ENCODE results near the gene NRXN3.

Gene NRXN3

DNA sequence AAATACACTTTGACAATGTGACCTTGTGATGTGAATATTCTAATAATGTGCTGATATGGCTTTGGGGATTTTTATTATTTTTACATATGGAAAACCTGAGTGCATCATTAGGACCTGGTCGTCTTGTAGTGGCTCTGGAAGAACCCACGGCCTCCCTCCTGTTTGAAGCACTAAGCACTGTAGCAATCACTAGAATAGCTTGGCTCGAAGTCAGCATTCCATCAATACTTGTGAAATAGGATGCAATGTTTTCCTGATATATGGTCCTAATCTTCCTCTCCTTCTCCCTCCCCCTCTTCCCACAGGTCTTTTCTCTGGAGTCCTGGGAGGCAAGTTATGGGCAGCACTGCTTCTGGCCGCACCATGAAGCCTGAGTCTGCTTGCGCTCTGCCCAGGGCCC lies 71.9 kb downstream of the NRXN3 start:
- no peak for DNase-seq (ENCODE audit: low read depth)

DNA sequence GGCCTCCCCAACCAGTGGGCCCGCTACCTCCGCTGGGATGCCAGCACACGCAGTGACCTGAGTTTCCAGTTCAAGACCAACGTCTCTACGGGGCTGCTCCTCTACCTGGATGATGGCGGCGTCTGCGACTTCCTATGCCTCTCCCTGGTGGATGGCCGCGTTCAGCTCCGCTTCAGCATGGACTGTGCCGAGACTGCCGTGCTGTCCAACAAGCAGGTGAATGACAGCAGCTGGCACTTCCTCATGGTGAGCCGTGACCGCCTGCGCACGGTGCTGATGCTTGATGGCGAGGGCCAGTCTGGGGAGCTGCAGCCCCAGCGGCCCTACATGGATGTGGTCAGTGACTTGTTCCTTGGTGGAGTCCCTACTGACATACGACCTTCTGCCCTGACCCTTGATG lies 73.0 kb downstream of the NRXN3 start:
- no peak for DNase-seq (ENCODE audit: low read depth)

- DNase-seq (ENCODE audit: low read depth): no peak
Observed at GRCh38 chr14:78245238-78245637, 75.1 kb downstream of the NRXN3 start.

- DNase-seq (ENCODE audit: low read depth): no peak
Observed at GRCh38 chr14:78248501-78249090, 78.4 kb downstream of the NRXN3 start.

DNA sequence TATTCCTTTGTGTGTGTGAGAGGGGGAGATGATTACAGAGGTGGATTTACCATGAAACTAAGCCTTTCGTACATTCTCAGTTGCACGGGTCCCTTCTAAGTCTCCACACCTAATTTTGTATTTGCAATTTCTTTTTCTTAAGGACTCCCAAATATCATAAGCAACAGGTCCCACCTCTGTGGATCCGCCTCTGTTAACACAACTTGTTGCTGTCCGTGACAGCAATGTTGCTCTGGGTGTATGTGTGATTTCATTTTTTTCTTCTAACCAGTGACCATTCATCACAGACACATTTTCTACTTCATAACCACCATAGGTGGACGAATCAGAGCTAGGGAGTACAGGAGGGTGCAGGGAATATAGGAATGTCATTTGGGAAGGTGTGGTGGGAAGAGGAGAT lies 81.1 kb downstream of the NRXN3 start:
- no peak for DNase-seq (ENCODE audit: low read depth)

DNA sequence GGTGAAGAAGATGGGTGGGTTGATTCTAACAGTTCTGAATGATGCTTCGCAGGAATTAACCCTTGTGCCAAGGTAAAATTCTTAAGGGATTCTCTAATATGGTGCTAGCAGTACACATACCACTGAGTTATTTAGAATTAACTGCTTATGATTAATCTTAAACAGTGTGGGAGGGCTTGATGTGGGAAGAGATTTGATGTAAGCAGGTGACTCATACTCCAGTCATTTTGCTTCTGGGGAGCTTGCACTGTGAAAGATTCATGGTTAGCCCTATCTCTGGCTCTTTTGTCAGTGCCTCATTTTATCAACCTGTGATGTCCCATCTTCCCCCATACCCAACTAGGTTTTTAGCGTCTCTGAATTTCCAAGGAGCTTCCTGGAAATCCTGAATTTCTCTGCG lies 83.8 kb downstream of the NRXN3 start:
- DNase-seq (ENCODE audit: low read depth): no peak

DNA sequence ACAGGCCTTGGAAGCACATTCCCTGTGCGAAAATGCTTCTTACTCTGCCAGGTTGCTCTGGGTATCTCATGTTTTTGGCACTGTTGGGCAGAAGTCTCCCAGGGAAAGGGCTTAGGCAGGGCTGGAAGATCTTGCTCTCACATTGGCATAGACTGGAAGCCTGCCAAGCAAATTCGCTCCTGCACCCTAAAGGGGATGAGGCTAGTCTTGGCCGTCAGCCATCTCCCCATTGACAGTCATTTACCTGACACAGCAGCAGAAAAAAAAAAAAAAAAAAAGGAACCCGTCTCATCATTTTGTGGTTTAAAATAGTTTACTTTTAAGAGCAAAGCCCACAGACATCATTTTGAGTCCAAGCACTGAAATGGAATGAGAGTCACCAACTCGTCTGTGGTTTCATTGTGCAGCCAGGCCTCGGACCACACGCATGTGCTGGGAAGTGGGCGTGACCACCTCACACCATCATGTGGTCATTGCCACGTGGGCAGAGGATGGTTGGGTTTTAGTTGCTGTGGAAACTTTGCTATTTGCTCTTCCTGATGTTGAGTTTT lies 84.8 kb downstream of the NRXN3 start:
- no peak for DNase-seq (ENCODE audit: low read depth)

DNA sequence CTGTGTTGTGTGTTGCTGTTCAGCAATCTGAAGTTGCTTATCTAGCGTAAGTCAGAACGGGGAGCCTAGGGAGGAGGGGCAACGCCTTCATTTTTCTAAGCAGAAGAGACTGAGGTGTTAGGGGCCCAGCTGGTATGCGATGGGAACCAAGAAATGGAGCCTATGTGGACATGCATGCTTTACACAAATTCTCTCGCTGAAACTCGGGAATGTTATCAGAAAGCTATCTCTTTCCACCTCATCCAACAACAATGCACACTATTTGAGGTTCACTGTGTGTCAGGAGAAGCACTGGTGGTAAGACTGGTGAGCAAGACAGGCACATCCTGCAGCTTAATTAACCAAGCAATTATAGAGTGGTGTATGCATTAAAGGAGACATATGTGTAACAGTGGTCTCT lies 89.7 kb downstream of the NRXN3 start:
- DNase-seq (ENCODE audit: low read depth): no peak

GRCh38 chr14:78278464-78279250 lies 108.5 kb downstream of the NRXN3 start:
- no peak for DNase-seq (ENCODE audit: low read depth)

GRCh38 chr14:78282437-78282836 lies 112.3 kb downstream of the NRXN3 start:
- no peak for DNase-seq (ENCODE audit: low read depth)

GRCh38 chr14:78286210-78286609 lies 116.0 kb downstream of the NRXN3 start:
- DNase-seq (ENCODE audit: low read depth): no peak

- DNase-seq (ENCODE audit: low read depth): no peak
Observed at GRCh38 chr14:78292003-78292402, 121.8 kb downstream of the NRXN3 start.

DNA sequence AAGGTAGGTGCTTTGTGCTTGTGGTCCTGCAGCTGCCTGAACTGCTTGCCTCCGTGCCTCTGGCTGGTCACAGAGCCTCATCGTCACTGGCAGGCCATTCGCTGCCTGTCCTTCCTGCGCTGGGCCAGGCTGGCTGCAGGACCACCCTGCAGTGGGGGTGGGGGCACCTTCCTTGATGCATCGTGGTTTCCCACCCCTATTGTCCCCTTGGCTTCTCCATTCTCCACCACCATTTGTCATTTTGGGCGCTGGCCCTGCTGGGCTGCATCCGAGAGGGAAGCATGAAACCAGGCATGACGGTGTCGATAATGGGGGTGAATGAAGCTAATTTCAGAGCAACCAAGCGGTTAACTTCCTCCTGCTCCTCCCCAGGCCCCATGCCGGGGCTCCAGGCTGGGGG lies 127.7 kb downstream of the NRXN3 start:
- no peak for DNase-seq (ENCODE audit: low read depth)

- no peak for DNase-seq (ENCODE audit: low read depth)
Observed at GRCh38 chr14:78298298-78298697, 128.1 kb downstream of the NRXN3 start.

- DNase-seq (ENCODE audit: low read depth): no peak
Observed at GRCh38 chr14:78302841-78303240, 132.7 kb downstream of the NRXN3 start.

DNA sequence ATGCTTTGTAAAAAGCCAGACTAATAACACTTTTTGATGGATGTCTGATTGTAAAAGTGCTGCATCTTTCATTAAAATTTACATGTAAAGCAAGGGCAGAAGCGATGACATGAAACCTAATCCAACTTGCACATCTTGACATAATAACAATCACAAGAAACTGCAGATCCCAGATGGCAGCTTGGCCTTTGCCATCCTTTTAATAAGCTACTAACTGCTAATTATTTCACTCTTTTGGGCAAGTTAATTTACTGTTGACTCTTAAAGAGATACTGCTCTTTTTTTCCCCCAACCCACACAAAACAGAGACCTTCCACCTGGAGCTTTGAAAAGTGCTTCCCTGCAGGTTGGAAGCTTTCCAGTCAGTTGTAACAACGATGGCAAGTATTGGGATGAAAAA lies 137.5 kb downstream of the NRXN3 start:
- DNase-seq (ENCODE audit: low read depth): no peak

DNA sequence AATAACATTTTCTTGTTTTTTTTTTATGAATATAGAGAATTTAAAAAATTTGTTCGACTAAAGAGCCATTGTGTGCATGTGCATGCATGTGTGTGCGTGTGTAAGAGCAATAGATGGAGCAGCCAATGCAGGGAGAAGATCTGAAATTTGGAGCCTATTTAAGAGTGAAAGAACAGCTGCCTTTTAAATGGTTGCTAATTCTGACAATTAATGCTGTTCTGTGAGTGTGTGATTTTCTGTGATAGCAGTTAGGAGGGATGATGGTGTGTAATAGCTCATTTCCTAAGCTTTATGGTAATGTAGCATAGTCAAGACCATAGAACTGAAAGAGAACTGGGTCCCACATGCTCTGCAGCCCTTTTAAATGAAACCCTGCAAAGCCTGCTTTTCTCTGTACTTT lies 137.9 kb downstream of the NRXN3 start:
- DNase-seq (ENCODE audit: low read depth): no peak

DNA sequence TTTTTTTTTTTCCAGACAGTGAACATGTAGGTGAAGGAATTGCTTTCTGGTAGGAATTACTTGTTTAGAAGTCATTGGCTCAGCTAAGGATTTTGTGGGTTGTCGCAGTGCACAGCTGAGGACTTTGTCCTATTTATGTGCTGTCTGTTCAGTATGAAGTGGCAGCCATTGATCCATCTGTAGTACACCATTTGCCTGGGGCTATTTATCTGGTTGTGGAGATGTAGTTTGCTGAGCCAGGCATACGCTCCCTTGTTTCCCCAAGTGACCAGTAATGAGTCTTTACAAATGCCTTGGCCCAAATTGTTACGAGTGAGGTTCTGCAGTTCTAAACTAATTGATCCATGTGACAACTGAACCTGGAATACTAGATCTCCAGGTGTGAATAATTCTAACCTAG lies 140.1 kb downstream of the NRXN3 start:
- DNase-seq (ENCODE audit: low read depth): no peak

DNA sequence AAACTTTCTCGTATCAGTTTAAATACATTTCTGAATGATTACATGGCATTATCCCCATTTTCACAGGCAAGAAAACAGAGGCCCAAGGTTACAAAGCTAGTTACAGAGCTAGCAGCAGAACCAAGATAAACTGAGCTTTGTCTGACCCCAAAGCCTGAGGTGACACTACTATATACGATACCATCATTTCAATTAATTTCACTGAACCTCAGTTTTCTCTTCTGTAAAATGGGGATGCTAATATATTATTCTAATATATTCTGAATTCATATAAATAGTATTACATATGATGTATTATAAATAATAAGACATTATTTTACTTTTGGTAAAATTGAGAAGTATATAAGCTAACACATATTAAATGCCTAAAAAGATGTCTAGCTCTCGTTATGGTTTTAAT lies 143.3 kb downstream of the NRXN3 start:
- DNase-seq (ENCODE audit: low read depth): no peak

DNA sequence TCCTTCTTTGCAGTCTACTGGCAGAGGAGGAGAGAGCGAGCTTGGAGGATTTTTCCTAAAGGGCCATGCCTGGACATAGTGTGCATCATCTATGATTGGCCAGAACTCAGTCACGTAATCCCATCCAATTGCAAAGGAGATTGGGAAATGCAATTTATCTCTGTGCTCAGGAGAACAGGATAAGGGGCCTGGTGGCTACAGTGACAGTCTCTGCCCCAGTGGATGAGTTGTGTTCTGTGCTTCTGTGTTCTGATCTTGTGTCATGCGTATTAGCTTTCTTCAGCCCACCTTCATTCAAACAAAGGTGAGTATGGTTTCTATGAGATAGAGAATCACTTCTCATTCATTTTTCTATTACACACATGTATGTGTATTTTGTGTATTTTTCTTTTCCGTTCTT lies 144.3 kb downstream of the NRXN3 start:
- no peak for DNase-seq (ENCODE audit: low read depth)

GRCh38 chr14:78316052-78316451 lies 145.9 kb downstream of the NRXN3 start:
- DNase-seq (ENCODE audit: low read depth): no peak

GRCh38 chr14:78316786-78317185 lies 146.6 kb downstream of the NRXN3 start:
- no peak for DNase-seq (ENCODE audit: low read depth)

- DNase-seq (ENCODE audit: low read depth): no peak
Observed at GRCh38 chr14:78319406-78319805, 149.2 kb downstream of the NRXN3 start.
